Measurements from ENCODE around the gene FARS2.
"Not testable (repeated sequence)": the region's sequence is repeated elsewhere in the genome, so short reads cannot be mapped to it uniquely, and the experiment has no call there.

The FARS2 gene

DNA sequence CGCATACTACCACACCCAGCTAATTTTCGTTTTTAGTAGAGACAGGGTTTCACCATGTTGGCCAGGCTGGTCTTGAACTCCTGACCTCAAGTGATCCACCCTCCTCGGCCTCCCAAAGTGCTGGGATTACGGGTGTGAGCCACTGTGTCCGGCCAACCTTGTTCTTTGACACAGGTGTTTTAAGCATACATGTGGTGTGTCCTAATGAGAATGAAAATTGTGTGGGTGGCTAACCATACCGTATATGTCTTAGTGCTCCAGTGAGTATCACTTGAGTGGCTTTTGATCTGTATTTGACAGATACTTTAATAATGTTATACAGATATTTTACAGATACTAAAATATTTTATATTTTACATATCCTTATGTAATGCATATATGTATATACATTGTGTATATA, 395.4 kb downstream of the FARS2 start:
- DNase-seq (ENCODE audit: low read depth in 4 of 4, low spot score in 1 of 4), result not testable (repeated sequence)

GRCh38 chr6:5657684-5658430, 396.5 kb downstream of the FARS2 start:
- DNase-seq (ENCODE audit: low read depth in 4 of 4, low spot score in 1 of 4), result no peak

DNA sequence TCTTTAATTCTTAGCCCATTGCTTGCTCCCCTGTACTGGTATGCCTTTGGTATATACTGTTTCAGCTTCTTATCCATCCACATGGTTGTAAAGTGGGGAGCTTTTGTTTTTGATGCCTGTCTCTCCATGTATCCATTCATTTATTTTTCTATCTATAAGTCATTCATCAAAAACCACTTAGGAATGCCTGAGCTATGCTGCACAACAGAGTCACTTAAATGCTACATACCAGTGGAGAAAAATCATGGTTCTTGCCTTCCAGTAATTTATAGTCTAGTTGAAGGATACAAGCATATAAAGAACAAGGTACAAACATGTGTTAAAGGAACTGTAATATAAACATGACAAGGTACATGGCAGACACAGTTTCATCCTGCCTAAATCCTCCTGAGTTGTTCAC, 398.2 kb downstream of the FARS2 start:
- DNase-seq (ENCODE audit: low read depth in 4 of 4, low spot score in 1 of 4), result no peak

DNA sequence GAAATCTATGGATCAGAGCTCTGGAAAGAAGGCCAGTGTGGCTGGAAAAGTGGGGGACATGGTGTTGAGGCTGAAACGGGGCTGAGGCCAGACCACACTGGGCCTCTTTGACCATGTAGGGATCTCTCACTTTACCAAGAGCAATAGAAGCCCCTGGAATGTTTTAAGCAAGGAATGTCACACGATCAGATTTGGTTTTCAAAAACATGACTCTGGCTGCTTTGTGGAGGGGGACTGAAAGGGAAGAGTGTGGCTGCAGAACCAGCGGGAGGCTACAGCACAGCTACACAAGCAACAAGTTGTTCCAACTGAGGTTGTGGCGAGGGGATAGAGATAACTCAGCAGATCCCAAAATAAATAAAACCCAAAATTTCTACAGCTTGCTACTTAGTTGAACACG, 399.5 kb downstream of the FARS2 start:
- DNase-seq (ENCODE audit: low read depth in 4 of 4, low spot score in 1 of 4), result no peak

DNA sequence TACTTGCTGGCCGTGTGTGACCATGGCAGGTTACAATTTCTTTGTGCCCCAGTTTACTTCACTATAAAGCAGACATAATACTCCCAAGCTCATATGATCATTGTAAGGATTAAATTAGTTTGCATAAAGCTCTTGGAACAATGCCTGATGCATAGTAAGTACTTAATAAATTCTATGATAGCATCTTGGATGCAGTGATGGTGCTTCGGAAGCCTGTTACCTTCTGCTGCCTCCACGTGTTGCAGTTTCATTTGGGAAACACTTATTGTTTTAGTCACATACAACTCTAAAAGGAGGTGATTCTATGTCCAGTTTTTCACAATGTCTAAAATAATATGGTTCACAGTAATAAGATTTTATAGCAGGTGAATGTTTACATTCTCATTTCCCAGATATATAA, 401.5 kb downstream of the FARS2 start:
- no peak for DNase-seq (ENCODE audit: low read depth in 4 of 4, low spot score in 1 of 4)

DNA sequence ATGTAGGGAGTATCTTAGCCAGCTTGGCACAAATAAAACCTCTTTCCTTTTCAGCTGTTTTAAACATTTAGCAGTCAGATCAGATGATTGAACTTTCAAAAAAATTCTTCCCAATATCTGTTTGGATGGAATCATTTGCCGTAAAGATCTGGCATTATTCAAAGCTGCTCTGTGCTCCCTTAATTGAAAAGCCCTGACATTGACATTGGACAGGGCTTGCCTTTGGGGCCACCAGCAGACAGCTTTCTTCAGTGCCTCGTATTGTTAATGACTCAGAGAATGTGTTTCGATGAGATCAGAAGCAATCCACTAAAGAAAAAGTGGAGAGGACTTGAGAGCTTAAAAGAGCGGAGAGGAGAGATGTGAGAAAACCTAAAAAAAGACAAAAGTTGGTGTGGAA, 401.9 kb downstream of the FARS2 start:
- DNase-seq (ENCODE audit: low read depth in 4 of 4, low spot score in 1 of 4), result no peak

DNA sequence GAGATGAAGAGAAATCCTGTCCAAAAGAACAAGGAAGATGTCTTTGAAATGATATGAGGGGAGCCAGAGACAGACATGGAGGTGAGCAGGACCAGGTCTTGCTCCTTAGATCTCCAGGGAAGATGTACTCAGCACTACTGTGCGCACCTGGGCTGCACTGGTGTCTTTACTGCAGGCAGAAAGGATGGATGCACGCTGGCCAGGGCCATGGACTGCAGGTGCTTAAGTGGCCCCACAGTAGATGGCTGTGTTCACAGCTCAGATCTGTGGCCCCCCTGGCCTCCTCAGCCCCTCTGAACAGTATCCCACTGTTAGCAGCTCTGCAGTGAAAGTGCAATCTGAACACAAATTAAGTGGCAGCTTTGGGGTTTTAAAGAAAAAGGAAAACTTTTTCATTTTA, 402.4 kb downstream of the FARS2 start:
- DNase-seq (ENCODE audit: low read depth in 4 of 4, low spot score in 1 of 4), result no peak

DNA sequence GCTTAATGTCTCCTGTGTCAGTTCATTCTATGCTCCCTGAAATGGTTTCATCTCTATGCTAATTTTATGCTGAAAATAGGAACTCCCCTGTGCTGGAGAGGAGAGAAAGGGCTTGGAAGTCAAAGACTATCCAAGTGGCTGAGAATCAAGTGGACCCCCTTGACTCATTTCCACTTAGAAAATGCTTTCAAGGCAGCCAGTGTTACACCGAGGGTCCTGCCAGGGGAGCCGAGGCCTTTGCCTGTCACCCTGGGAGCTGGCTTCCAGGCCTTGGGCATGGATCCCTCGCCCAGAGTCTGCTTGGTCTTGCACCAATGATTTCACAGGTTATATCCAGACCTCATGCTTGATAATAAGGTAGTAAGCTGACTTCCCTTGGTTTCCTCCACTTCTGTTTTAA, 402.8 kb downstream of the FARS2 start:
- no peak for DNase-seq (ENCODE audit: low read depth in 4 of 4, low spot score in 1 of 4)

GRCh38 chr6:5665173-5665572, 403.9 kb downstream of the FARS2 start:
- DNase-seq (ENCODE audit: low read depth in 4 of 4, low spot score in 1 of 4), result no peak

GRCh38 chr6:5665667-5666066, 404.4 kb downstream of the FARS2 start:
- DNase-seq (ENCODE audit: low read depth in 4 of 4, low spot score in 1 of 4), result no peak

DNA sequence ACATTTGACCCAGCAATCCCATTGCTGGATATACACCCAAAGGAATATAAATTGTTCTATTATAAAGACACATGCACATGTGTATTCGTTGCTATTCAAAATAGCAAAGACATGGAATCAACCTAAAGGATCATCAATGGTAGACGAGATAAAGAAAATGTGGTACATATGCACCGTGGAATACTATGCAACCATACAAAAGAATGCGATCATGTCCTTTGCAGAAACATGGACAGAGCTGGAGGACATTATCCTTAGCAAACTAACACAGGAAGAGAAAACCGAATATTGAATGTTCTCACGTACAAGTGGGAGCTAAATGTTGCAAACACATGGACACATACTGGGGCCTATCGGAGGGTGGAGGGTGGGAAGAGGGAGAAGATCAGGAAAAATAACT, 405.4 kb downstream of the FARS2 start:
- DNase-seq (ENCODE audit: low read depth in 4 of 4, low spot score in 1 of 4), result no peak

- no peak for DNase-seq (ENCODE audit: low read depth in 4 of 4, low spot score in 1 of 4)
These were observed 406.4 kb downstream of the FARS2 start for GRCh38 chr6:5667737-5668136.

- DNase-seq (ENCODE audit: low read depth in 4 of 4, low spot score in 1 of 4), result no peak
These were observed 409.1 kb downstream of the FARS2 start for GRCh38 chr6:5670381-5670780.

DNA sequence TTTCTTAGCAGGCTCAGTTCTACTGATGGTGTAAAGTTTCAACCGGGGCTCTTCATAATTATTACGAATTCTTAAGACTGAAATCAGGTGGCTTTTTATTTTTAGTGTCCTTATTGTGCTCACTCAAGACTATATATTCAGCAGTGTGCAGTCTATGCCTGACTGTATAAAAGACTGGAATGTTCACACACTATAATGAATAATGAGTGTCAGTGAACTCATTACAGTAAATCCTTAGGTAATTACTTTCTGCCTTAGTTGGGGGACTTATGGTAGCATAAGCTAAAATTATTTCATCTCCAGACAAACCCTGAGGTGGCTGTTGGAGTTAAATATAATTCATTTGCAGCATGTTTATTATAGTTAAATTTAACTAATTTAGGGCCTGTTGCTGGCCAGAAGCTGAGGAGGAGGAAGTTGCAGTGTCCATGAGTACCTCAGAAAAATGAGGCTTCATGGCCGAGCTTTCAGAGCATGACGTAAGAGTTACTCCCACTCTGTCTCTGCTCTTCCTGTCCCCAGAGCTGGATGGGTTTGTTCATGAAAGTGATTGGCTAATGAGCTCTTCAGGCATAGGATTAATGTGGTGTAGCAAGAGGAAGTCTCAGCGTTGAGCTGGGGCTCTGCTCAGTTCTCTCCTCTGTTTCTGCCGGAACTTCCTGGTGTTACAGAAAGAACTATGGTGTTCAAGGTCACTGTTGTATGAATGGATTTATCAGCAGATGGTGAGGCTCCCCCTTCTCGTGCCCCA, 409.7 kb downstream of the FARS2 start:
- DNase-seq (ENCODE audit: low read depth in 4 of 4, low spot score in 1 of 4), result no peak

- DNase-seq (ENCODE audit: low read depth in 4 of 4, low spot score in 1 of 4), result no peak
These were observed 410.6 kb downstream of the FARS2 start for GRCh38 chr6:5671601-5672559.

DNA sequence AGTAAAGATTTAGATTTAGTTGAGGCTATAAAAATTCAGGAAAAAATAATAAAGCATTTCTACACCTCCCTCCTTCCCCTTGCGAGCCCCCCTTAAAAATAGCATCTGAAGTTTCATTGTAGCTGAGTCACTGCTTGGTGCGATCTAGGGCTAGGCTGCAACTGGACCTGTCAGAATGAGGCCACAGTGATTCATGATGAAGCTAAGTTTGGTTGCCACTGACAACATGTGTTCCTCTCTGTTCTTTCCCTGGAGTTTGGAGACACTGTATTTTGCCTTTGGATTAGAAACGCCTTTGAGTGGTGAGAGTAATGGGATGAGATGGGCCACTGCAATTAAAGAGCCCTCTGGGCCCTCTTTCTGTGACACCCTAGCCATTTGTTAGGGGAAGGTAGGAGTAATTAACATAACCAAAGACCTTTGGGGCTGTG, 411.3 kb downstream of the FARS2 start:
- no peak for DNase-seq (ENCODE audit: low read depth in 4 of 4, low spot score in 1 of 4)

GRCh38 chr6:5673019-5673790, 411.9 kb downstream of the FARS2 start:
- no peak for DNase-seq (ENCODE audit: low read depth in 4 of 4, low spot score in 1 of 4)

GRCh38 chr6:5674141-5674540, 412.8 kb downstream of the FARS2 start:
- no peak for DNase-seq (ENCODE audit: low read depth in 4 of 4, low spot score in 1 of 4)

GRCh38 chr6:5674721-5675120, 413.4 kb downstream of the FARS2 start:
- DNase-seq (ENCODE audit: low read depth in 4 of 4, low spot score in 1 of 4), result no peak

DNA sequence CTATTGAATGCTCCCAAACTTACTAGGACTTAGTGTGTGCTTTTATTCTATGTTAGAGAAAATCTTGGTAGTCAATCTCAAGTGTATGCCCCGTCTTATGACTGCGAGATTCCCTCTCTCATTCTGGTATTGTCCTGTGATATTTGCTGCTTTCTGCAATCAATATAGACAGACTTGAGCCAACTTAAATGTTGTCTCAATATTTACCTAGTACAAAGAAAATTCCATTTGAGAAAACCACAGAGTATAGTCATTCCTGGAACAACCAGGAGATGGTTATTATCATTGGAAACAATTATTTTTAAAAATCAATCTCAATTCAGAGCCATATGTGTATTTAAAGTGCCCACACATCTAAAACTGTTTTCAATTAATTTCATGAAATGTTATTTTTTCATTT, 415.4 kb downstream of the FARS2 start:
- DNase-seq (ENCODE audit: low read depth in 4 of 4, low spot score in 1 of 4), result no peak

Data from stimulated activated CD4-positive, alpha-beta T cell treated with anti-CD3 and anti-CD28 coated beads, Interleukin-1b, Interleukin-23, amount 100 ng/mL, for 24 hours (primary cell).